ENCODE results near the gene CERCAM. TPM values are rescaled to one million over a fixed set of nuclear protein-coding genes. Genes with fewer than 3 reads are reported as not detected.

CERCAM gene
- total and polyA plus RNA-seq, 2 of the 13 experiments (the other 11 are each of a cell fraction or from before 2014, with no cell fraction given) = 9.0 to 17.1 TPM

- H3K4me2 ChIP-seq (ENCODE audit: low read depth, low read length) = no peak overlapping the region
- no peak overlapping the region for H3K27ac ChIP-seq (ENCODE audit: extremely low read length, insufficient read depth, low read length)
- H3K36me3 ChIP-seq (replicated peaks in 1 of 2; ENCODE audit: control insufficient read depth in 1 of 2, insufficient read depth in 2 of 2, low read length in 2 of 2) = no peaks in the 10 kb centered on the region
- in situ Hi-C loops (cut with HindIII; ENCODE audit: extremely low pct_ligation_motif_present, low pct_unique_long_range_greater_than_20kb) = no loop called here
- intact Hi-C loops (cut with micrococcal nuclease; ENCODE audit: unreplicated experiment) = no loop called here
- BruUV-seq (replicated peaks) = no TSS peak
- H4K20me1 ChIP-seq (ENCODE audit: insufficient read depth, low read length) = no peaks in the 10 kb centered on the region
- no peak for FAIRE-seq
- no peak overlapping the region for H3K9ac ChIP-seq (ENCODE audit: insufficient read depth, low read depth, low read length)
- H3K4me1 ChIP-seq (ENCODE audit: insufficient read depth, low read length) = no peaks in the 10 kb centered on the region
- 61% methylated on average over 2 of the region's 2 CpGs for WGBS (ENCODE audit: low lambda C conversion rate)
- CTCF ChIA-PET (ENCODE audit: low intra/inter-chr PET ratio, low total read pairs) = no interaction called here
- ATAC-seq = no peak
- H3K4me3 ChIP-seq (replicated peaks in 1 of 3; ENCODE audit: insufficient read depth in 1 of 3, low read depth in 2 of 3, low read length in 3 of 3) = no peak overlapping the region
- no peaks in the 10 kb centered on the region for H3K9me3 ChIP-seq (ENCODE audit: low read length)
- no peaks in the 10 kb centered on the region for H3K79me2 ChIP-seq (ENCODE audit: insufficient read depth, low read length)
- peaks cover 0 to 29% of the 10 kb centered on the region in 2 experiments; a peak in 3 of 5 replicates for H3K27me3 ChIP-seq (ENCODE audit: control insufficient read depth in 1 of 2, insufficient read depth in 2 of 2, low read length in 2 of 2)
- TF ChIP-seq SP2 (CRISPR knock-in tag; IDR thresholded peaks at IDR 0.05) (no peak), EHMT2 (IDR thresholded peaks at IDR 0.05; ENCODE audit: borderline replicate concordance, low read depth, low read length) (no peak), ZBTB10 (CRISPR knock-in tag; IDR thresholded peaks at IDR 0.05; ENCODE audit: borderline replicate concordance) (no peak), ZBTB1 (CRISPR knock-in tag; IDR thresholded peaks at IDR 0.05; ENCODE audit: borderline replicate concordance) (no peak), ZZZ3 (CRISPR knock-in tag; IDR thresholded peaks at IDR 0.05; ENCODE audit: borderline replicate concordance) (no peak), ZNF780A (CRISPR knock-in tag; IDR thresholded peaks at IDR 0.05) (no peak)
- POLR2A ChIA-PET = no interaction called here
- no peak for DNase-seq (ENCODE audit: low spot score)
- H2AFZ ChIP-seq (ENCODE audit: low read length) = no peak overlapping the region
These were observed 28.1 kb downstream of the CERCAM start for GRCh38 chr9:128448746-128449145.

Measured in HepG2 (cell line).